ENCODE results near the gene CNTNAP2. TPM values are rescaled to one million over a fixed set of nuclear protein-coding genes. Genes with fewer than 3 reads are reported as not detected.

Gene CNTNAP2
- total and polyA plus RNA-seq, 2 of the 8 experiments (the other 6 are each of a cell fraction or from before 2014, with no cell fraction given) = 27.9 to 71.0 TPM

- TF ChIP-seq CHD7 (IDR thresholded peaks at IDR 0.05; ENCODE audit: insufficient replicate concordance, low read length) (no peak), USF2 (IDR thresholded peaks at IDR 0.05; ENCODE audit: low read length) (no peak), EGR1 (IDR thresholded peaks at IDR 0.05; ENCODE audit: borderline replicate concordance, low read depth, low read length) (no peak)
- TF ChIP-seq, protein P1, sequence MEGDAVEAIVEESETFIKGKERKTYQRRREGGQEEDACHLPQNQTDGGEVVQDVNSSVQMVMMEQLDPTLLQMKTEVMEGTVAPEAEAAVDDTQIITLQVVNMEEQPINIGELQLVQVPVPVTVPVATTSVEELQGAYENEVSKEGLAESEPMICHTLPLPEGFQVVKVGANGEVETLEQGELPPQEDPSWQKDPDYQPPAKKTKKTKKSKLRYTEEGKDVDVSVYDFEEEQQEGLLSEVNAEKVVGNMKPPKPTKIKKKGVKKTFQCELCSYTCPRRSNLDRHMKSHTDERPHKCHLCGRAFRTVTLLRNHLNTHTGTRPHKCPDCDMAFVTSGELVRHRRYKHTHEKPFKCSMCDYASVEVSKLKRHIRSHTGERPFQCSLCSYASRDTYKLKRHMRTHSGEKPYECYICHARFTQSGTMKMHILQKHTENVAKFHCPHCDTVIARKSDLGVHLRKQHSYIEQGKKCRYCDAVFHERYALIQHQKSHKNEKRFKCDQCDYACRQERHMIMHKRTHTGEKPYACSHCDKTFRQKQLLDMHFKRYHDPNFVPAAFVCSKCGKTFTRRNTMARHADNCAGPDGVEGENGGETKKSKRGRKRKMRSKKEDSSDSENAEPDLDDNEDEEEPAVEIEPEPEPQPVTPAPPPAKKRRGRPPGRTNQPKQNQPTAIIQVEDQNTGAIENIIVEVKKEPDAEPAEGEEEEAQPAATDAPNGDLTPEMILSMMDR (IDR thresholded peaks at IDR 0.05; ENCODE audit: control extremely low read depth in 1 of 3, insufficient read depth in 1 of 3, low read depth in 1 of 3, low read length in 3 of 3) = no peak
Observed at GRCh38 chr7:147196481-147196880, 1079.9 kb downstream of the CNTNAP2 start (continued).
